ENCODE results near the gene NEU3. TPM values are rescaled to one million over a fixed set of nuclear protein-coding genes. Genes with fewer than 3 reads are reported as not detected.

Gene NEU3
- total RNA-seq, 1 donor, result 11.2 TPM

GRCh38 chr11:75000975-75001354, 12.2 kb downstream of the NEU3 start:
- no peak overlapping the region for H3K4me3 ChIP-seq (ENCODE audit: low read depth, low read length)
- TF ChIP-seq CTCF (IDR thresholded peaks at IDR 0.05; ENCODE audit: insufficient read depth, low read depth, low read length), result no peak
- DNase-seq (ENCODE audit: low read depth), result no peak

- DNase-seq (ENCODE audit: low read depth), result no peak
- TF ChIP-seq CTCF (IDR thresholded peaks at IDR 0.05; ENCODE audit: insufficient read depth, low read depth, low read length), result no peak
These were observed 13.0 kb downstream of the NEU3 start for GRCh38 chr11:75001686-75002085.

GRCh38 chr11:75002516-75002915, 13.8 kb downstream of the NEU3 start:
- DNase-seq (ENCODE audit: low read depth), result no peak
- TF ChIP-seq CTCF (IDR thresholded peaks at IDR 0.05; ENCODE audit: insufficient read depth, low read depth, low read length), result no peak
- no peak overlapping the region for H3K4me3 ChIP-seq (ENCODE audit: low read depth, low read length)

More at GRCh38 chr11:75001686-75002085, 13.0 kb downstream of the NEU3 start:
- no peak overlapping the region for H3K4me3 ChIP-seq (ENCODE audit: low read depth, low read length)

DNA sequence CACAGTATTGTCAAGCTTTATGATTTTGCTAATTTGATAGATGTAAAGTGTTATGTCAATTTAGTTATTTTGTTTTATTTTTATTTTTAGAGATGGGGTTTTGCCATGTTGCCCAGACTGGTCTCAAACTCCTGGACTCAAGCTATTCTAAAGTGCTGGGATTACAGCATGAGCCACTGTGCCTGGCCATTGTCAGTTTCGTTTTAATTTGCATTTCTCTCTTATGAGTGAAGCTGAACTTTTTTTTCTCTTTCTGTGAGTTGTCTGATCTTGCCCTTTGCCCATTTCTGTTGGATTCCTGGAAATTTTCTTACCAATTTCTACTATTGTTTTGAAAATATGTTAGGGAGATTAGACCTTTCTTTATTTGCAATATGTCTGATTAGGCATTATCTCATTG, 15.5 kb downstream of the NEU3 start:
- DNase-seq (ENCODE audit: low read depth), result no peak
- no peak overlapping the region for H3K4me3 ChIP-seq (ENCODE audit: low read depth, low read length)
- no peak for TF ChIP-seq CTCF (IDR thresholded peaks at IDR 0.05; ENCODE audit: insufficient read depth, low read depth, low read length)

DNA sequence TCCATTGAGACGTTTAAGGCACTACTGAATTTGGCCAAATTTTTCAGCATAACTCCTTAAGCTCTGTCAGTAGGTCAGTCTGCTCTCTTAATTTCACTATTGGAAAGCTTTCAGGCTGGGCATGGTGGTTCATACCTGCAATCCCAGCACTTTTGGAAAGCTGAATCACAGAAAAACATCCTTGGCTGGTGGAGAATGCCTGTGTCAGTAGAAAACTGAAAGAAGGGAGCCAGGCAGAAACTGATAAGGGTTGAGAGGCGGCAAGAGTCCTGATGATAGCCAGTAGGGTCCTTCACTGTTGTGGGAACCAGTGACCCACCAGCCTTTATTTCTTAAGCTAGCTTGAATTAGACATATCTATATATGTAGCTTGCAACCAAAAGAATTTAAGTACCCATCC, 22.6 kb downstream of the NEU3 start:
- DNase-seq (ENCODE audit: low read depth), result no peak
- no peak overlapping the region for H3K4me3 ChIP-seq (ENCODE audit: low read depth, low read length)
- TF ChIP-seq CTCF (IDR thresholded peaks at IDR 0.05; ENCODE audit: insufficient read depth, low read depth, low read length), result no peak

DNA sequence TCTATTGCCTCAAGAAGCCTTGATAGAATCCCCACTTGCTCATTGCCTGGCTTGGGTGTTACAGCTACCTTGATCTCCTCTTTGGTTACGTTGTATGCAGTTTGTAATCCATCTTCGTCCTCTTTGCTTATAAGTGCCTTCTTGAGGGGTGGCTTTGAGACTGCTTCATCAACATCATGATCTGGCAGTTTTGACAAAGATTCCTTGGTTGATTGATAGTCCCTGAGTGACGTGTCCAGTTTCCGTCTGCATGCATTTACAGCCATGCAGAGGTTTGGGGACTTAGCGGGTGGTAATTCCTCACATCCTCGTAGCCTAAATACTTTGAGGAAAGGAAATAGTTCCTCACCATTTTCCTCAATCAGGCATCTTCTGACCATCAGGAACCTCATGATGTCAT, 23.1 kb downstream of the NEU3 start:
- H3K4me3 ChIP-seq (ENCODE audit: low read depth, low read length), result no peak overlapping the region
- no peak for DNase-seq (ENCODE audit: low read depth)
- TF ChIP-seq CTCF (IDR thresholded peaks at IDR 0.05; ENCODE audit: insufficient read depth, low read depth, low read length), result no peak

DNA sequence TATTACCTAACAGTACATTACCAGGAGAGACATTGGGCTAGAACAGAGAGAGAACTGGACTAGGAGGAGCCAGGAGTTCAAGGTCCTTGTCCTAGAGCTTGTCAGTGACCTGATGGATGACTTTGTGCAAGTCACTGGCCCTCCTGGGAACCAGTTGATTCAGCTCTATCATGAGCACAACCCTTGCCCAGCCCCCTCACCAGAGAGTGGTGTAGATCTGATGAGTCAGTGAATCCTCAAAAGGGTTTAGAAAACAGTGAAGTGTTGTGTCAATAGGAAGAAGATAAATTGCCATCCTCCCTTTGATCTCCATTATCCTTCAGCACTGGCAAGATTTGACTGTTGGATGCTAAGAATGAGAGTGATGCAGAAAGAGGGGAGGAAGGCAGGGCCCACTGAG, 24.3 kb downstream of the NEU3 start:
- no peak overlapping the region for H3K4me3 ChIP-seq (ENCODE audit: low read depth, low read length)
- TF ChIP-seq CTCF (IDR thresholded peaks at IDR 0.05; ENCODE audit: insufficient read depth, low read depth, low read length), result no peak
- DNase-seq (ENCODE audit: low read depth), result peak; percentile 12
